Activated T-cell treated with anti-CD3 and anti-CD28 coated beads for 4 hours (primary cell): Measurements from ENCODE around the gene TSHZ2.
"Not testable (repeated sequence)": the region's sequence is repeated elsewhere in the genome, so short reads cannot be mapped to it uniquely, and the experiment has no call there.

Experiments
- DNase-seq: peaks from one replicate; pipeline ENCODE4 v3.0.0-alpha.2; 2020

TSHZ2 gene

DNA sequence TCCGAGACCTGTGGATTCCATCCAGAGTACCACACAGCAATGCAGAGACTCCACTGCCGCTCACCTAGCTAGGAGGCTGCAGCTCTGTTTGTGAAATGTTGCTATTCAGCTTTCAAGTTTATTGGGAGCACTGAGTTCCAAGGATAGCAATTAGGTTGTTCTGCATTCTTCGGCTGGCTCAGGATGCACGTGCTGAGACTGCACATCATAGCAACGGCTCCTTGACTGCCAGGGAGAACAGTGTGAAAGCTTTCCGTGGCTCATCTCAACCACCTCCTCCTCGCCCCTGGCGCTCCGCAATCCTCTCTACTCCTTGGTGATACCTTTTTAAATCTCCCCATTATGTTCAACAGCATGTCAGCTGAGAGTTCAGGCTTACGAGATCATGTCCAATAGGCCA is 116.6 kb downstream of the TSHZ2 start:
- DNase-seq, result no peak

DNA sequence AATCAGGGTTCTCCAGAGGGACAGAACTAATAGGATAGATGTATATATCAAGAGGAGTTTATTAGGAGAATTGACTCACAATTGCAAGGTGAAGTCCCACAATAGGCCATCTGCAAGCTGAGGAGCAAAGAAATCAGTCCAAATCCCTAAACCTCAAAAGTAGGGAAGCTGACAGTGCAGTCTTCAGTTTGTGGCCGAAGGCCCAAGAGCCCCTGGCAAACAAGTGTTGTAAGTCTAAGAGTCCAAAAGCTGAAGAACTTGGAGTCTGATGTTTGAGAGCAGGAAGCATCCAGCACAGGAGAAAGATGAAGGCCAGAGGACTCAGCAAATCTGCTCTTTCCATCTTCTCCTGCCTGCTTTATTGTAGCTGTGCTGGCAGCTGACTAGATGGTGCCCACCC is 117.7 kb downstream of the TSHZ2 start:
- not testable (repeated sequence) for DNase-seq

DNA sequence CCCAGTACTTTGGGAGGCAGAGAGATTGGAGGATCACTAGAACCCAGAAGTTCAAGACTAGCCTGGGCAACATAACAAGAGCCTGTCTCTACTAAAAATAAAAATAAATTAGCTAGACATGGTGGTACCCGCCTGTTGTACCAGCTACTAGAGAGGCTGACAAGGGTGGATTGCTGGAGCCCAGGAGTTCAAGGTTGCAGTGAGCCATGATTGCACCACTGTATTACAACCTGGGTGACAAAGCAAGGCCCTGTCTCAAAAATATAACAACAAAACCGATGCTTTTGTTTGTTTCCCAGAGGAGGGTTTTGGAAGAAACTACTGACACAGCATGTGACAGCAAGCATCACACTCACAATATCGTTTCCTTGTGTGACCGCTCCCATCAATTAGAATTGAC is 119.6 kb downstream of the TSHZ2 start:
- no peak for DNase-seq

DNA sequence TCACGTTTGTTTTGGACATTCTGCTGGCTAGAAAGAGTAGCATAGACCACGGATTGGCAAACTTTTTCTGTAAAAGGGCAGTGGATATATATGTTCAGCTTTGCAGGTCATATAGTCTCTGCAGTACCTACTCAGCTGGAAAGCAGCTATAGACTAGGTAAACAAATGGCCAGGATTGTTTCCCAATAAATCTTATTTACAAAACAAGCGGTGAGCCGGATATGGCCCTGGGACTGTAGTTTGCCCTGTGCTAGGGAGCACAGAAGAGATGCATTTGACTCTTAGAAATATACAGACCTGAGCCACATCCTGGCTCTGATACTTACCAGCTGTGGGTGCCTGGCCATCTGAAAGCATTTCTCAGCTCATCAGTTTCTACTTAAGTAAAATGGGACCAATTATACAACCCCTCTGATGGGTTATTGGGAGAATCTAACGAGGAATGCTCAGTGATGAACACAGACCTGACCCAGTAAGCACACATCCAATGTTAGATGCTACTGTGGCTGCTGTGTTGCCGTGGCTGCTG is 120.7 kb downstream of the TSHZ2 start:
- DNase-seq, result no peak

DNA sequence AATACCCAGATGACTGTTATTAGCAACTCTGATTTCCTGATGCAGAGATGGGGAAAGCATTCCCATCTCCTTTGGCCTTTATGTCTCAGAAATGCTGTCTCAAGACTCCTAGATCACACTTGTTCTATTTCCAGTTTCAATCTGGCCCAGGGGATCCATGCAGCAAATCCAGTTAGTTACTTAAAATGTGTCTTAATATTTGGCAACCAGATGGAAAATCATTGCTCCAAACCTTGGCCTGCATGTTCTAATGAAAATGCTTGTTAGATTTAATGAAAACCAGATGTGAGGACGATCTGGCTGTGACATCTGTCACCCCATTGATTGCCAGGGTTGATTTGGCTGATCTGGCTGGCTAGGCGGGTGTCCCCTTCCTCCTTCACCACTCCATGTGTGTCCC is 125.2 kb downstream of the TSHZ2 start:
- DNase-seq, result no peak

DNA sequence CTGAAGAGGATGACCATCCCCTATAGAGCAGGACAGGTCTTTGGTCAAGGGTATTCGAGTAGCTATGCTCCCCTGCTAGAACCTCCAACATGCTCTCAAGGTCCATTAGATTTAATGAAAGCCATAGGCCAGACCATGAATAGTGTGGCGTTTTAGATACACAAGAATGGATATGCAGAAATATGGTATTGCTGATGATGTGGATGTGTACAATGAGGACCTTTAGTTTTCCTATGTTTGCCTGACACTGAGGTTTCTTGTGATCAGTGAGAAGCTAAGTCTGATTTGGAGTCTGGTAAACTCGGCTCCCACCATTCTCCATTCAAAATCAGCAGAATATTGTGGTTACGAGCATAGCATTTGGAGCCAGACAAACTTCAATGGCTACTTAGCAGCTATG is 125.6 kb downstream of the TSHZ2 start:
- DNase-seq, result no peak

DNA sequence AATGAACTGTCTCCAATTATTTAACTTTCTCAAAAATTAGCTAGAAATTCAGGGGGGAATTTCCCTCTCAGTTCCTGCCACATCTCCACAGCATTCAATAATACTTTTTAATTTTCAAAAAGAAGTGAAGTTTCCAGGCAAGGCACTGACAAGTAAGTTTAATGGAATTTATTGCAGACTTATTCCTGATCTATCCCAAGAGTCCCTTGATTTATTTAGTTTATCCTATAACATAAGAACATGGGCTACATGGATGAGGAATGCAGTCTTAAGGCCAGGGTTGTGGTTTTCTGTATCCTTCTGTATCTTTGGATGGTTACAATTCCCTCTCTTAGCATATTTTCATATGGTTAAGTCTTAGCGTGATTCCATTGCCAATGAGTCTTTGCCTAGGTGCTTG is 126.5 kb downstream of the TSHZ2 start:
- DNase-seq, result no peak

DNA sequence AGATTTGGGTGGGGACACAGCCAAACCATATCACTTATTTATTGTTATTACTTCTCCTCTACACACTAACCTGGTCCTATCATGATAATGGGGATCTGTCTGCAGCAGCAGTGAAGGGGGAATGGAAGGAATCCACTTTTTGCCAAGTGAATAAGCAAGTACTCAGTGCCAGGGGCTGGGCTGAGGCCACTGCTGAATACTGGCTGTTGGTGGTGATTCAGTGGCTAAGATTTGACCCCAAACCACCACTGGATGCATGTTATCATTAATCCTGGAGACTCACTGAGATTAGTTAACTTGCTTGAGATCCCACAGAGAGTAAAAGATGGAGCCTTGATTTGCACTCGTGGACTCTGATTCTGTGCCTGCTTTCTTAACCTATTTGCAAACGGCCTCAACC is 127.7 kb downstream of the TSHZ2 start:
- DNase-seq, result no peak

DNA sequence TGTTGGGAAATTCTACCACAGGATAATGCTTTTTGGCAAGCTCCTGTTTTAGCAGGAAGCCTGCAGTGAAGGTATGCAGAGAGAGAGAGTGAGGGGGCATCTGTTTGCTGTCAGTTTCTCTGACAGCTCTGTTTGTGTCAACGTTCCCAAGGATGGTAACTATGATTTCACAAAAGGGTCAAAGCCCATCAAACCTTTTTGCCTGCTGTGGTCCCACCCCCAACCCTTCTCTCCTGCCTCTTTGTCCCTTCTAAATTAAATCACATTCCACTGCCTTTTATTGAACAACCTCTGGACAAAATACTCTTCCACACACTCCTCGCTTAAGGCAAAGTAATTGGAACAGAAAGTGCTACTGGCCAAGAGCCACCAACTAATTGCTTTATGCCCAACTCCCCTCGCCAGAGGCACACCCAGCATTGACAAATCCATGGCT is 128.3 kb downstream of the TSHZ2 start:
- DNase-seq, result no peak

DNA sequence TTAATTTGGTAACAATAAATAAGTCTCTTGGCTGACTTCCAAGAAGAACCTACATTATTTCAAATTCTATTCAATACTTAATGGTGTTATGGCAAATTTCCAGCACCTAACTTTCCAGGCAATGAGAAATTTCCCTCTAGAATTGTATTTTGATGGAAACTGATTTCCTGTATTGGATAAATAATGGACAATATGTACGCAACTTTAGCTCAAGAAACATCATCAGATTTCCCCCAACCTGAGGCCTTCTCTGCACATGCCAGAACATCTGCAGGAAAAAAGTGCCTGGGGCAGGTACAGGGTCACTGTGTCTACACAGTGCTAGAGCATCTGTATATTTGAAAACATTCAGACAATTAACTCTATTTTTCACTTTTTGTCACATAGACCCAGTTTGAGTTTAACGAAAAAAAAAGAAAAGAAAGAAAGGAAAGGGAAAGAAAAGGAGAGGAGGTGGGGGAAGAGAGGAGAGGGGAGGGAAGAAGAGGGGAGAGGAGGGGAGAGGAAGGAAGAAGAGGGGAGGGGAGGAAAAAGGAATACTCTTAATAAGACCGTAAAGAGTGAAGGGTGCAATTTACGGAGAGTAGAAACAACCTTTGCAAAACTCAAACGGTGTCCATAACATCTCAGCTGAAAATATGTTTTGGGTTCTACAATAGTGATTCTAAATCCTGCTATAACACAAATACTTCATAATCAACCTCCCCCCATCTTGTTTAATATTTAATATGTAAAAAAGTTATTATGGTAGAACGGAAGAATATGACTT is 130.0 kb downstream of the TSHZ2 start:
- no peak for DNase-seq

DNA sequence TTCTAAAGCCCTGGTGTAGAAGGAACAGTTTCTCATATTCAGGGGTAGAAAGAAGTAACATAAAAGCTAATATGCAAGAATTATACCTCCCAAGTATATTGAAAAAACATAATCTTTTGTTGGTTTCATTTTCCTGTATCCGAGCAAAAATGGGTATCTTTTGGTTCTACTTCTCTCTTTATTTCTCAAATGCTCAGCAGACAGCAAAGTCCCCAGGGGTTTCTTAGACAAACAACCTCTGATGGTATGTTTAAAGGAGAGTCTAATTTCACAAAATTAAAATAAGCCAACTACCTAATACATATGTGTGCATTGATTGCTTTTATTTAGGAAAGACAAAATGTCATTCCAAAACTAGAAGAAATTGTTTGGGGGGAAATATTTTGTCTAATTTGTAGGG is 131.0 kb downstream of the TSHZ2 start:
- DNase-seq, result no peak

DNA sequence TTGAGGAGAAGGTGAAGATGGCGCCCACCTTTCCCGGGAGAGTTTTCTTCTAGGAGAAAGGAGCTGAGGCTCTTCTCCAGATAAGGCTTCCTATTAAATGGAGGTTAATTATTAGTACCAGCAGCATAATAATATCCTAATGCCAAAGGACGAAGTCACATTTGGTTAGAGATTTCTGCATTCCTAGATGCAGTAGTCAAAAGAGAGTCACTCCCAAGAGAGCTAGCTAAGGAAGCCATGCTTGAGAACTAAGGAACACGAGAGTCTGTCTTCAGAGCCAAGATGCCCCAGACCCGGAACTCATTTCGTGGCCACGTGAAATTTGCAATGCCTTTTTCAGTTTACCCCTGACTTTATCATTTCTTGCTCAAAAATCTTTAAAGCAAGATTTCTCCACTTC is 132.7 kb downstream of the TSHZ2 start:
- no peak for DNase-seq

DNA sequence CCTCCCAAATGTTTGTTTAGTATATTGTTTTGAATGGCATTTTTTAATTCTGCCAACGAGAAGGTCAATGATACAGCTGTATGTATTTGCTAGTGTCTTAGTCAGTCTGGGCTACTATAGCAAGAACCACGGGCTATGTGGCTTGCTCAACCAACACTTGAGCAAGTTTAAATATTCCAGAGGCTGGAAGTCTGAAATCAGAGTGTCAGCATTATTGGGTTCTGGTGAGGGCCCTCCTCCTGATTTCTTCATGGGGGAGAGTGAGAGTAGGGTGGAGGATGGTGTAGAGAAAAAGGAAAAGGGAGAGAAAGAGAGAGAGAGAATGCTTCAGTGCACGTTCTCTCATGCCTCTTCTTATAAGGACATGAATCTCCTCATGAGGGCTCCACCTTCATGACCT is 144.6 kb downstream of the TSHZ2 start:
- no peak for DNase-seq

DNA sequence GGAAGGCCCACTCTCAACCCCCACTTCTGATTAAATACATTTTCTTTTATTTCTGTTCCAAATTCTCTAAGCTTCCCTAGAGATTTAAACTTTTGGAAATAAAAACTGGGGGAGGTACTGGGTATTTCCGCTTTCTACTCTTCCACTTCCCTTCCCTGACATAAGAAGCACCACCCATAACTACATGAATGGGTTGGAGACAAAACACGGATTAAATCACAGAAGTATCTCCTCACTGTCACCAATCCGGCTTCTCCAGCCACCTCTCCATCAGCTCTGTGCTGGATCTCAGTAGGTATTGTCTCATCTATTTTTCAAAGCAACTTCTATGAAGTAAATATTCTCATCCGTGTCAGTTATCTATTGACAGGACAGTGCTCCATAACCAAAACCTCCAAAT is 150.7 kb downstream of the TSHZ2 start:
- no peak for DNase-seq

DNA sequence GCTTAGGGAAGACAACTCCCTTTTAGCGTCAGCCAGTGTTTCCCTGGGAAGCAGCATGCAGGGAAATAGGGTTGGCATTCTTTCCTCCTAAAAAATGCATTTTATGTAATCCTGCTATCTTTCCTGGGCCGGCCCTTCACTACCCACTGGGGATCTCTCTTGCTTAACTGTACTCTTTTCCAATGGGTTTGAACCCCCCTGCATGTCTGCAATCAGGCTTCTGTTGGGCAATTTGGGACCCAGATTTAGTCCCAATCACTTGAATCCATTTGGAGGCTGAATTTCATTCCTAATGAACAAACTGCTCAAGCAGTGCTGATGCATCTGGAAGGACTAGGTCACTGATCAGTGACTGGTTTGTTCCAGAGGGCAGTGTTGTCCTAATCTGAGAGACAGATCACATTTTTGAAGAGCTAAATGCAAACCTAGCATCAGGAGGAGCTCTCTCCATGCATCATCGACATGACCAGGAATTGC is 152.0 kb downstream of the TSHZ2 start:
- no peak for DNase-seq

DNA sequence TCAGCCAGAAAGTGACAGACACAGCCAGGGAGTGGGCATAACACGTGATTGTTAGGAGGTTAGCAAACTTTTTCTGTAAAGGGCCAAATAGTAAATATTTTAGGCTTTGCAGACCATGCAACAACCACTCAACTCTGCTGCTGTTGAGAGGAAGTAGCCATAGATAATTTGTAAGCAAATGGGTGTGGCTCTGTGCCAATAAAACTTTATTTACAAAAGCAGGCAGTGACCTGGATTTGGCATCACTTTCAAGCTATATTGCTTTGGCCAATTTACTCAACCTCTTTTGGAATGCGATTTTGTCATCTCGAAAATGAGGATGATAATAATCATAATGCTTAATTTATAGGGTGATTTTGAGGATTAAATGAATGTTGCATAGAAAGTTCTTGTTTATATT is 152.6 kb downstream of the TSHZ2 start:
- DNase-seq, result no peak

DNA sequence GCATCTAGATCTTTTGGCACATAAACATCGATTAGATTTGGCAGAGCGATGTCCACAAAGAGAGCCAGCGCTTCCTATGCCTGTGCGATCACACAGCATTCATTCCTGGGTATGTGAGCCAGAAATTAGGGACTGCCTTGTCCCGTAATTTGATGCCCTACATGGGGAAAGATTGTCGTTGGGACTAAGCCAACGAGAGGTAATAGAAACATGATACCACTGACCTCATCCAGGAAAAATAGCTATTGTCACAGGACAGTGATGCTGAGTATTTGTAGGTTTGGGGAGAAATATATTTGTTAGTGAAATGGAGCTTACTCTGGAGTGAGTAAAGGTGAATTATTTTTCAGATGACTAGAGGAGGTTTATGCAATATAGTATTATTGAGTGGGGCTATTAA is 154.0 kb downstream of the TSHZ2 start:
- no peak for DNase-seq

DNA sequence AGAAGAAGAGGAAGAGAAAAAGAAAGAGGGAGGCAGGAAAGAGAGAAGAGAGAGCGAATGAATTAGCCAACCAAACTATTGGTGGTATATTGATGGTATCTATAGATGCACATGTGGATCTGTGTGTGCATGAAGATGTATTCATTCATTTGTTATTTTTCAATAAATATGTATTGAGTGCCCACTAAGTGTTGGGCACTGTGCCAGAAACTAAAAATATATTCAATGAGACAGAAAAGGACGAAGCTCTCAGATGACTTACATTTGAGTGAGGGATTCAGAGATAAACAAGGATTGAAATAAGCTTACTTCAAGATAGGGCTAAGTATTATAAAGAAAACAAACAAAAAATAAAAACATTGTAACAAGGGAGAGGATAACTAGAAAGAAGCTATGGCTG is 154.9 kb downstream of the TSHZ2 start:
- DNase-seq, result no peak

DNA sequence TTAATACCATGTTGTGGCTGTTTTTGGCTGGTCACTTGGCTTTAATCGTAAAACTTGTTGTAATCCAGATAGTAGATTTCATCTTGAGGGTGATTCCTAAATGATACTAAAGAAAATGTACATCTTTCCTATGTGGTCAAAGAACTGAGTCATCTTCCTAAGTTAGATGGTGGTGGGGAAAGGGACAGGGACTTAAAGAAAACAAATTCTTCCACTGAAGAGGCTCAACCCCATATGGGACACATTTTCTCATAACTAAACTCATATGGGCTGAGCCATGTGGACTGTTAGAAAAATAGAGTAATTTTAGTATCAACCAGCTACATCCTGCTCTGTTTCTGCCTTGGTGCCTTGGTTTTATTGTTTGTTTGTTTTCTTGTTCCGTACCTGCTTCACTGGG is 155.8 kb downstream of the TSHZ2 start:
- no peak for DNase-seq

DNA sequence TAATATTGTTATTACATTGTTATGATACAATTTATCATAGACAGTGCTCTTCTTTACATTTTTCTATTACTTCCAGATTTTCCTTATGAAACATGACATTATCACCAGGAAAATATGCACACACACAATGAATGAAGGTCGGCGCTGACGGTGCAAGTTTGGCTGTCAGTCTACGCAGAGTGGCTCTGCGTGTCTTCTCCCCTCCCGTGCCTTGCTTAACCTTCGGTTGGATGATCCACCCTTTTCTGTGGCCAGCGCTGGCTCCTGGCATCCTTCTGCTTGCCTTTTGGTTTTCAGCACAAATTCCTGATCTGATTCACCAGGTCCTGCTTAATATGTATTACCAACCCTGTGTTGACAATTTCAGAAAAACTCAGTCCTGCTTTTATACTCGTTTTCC is 157.4 kb downstream of the TSHZ2 start:
- DNase-seq, result no peak

DNA sequence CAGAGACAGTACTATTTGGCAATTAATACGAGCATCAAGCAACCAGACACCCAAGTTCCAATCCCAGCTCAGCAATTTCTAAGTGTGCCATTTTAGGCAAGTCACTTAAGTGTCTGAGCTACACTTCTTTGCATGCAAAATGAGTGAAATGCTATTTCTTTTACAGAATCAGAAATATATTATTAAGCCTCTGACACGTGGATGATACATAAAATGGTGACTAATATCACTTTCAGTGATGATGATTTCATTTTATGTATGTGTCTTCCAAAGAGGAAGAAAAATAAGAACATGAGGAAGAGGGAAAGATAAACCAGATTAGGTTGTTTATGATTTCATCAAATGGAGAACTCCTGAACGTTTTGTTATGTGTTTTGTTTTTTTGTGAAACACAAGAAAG is 158.6 kb downstream of the TSHZ2 start:
- no peak for DNase-seq

DNA sequence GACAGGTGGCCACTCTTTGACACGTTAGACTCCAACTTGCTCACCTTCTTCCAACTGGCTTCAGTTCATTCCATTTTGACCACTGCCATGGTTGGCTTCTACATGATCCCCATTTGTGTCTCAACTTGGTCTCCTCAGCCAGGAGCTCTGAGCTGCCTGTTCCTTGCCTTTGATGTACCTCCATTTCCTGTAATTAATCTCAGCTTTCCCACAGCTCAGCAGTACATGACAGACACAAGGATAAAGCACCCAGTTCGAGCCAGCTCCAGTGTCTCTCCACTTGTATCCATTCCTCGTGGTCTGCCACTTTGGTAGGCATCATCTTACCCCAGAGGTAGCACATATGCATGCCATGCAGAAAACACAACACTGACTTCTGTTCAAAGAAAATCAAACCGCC is 161.0 kb downstream of the TSHZ2 start:
- no peak for DNase-seq

DNA sequence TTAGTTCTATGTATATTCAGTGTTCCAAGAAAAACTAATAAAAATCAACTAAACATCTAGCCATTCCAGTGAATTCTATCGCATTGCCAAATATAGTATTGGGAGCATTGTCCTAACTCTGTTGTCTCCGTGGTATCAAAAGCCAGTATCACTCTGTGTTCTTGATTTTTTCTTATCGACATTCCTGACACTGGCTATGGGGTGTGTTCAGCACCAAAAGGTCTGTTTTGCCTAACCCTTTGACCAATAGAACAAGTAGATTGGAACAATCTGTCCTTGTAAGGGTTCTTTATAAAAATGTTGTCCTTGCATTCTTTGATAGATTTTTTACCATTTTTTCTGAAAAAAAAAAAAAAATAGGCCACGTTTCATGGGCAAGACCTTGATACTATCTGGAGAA is 161.5 kb downstream of the TSHZ2 start:
- DNase-seq, result no peak

DNA sequence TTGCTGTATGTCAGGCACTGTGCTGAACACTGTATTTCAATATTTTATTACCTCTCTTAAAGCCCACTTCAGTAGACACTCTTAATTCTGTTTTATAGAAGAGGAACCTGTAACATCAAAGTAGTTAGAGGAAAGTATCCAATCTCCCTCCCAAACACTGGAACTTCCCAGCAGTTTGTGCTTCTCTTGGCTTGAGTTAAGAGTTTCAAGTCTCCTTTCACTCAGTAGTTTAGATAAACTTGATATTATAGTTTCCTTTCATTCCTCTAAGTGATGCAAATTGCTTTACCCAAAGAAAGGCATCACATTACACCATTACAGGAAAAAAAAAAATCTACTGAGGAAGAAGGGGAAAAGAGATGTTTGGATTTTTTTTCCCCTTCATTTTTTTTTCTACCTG is 164.3 kb downstream of the TSHZ2 start:
- no peak for DNase-seq
